Skeletal muscle satellite cell (primary cell): ENCODE measurements around the gene KPRP.

Experiments used
- H3K27me3 ChIP-seq: 2 replicates; pipeline ENCODE4 v1.7.0; 2013; ENCODE audit warnings: low read length; ENCODE audit not compliant: control insufficient read depth, insufficient read depth
- H3K36me3 ChIP-seq: 2 replicates; pipeline ENCODE4 v1.7.0; 2013; ENCODE audit warnings: mild to moderate bottlenecking, control low read depth, low read length; ENCODE audit not compliant: insufficient read depth
- H3K4me1 ChIP-seq: 2 replicates; pipeline ENCODE4 v1.7.0; 2013; ENCODE audit warnings: low read length; ENCODE audit not compliant: control insufficient read depth, insufficient read depth
- H3K4me2 ChIP-seq: 2 replicates; pipeline ENCODE4 v1.7.0; 2013; ENCODE audit warnings: mild to moderate bottlenecking, low read length
- H3K4me3 ChIP-seq: 2 replicates; pipeline ENCODE4 v1.7.0; 2013; ENCODE audit warnings: low read length
- H3K9ac ChIP-seq: 2 replicates; pipeline ENCODE4 v1.7.0; 2013; ENCODE audit warnings: mild to moderate bottlenecking, low read depth, low read length, moderate library complexity
- H3K9me3 ChIP-seq: replicated peaks from 2 replicates; pipeline ENCODE4 v1.7.0; 2013; ENCODE audit warnings: mild to moderate bottlenecking, control low read depth, low read length

The KPRP gene

GRCh38 chr1:152747831-152748230, 10.0 kb upstream of the KPRP start:
- Histone ChIP-seq H3K36me3 (no peaks in the 10 kb centered on the region), H3K9me3 (no peaks in the 10 kb centered on the region), H3K4me1 (peaks cover 8% of the 10 kb centered on the region), H3K4me3 (no peak overlapping the region), H3K4me2 (no peak overlapping the region), H3K9ac (no peak overlapping the region), H3K27me3 (no peaks in the 10 kb centered on the region)

- Histone ChIP-seq H3K4me2 (peak overlapping the region; percentile 55), H3K4me3 (no peak overlapping the region), H3K36me3 (no peaks in the 10 kb centered on the region), H3K9ac (no peak overlapping the region), H3K9me3 (no peaks in the 10 kb centered on the region), H3K4me1 (peaks cover 9% of the 10 kb centered on the region), H3K27me3 (no peaks in the 10 kb centered on the region)
Measured at GRCh38 chr1:152752225-152752624, 5.6 kb upstream of the KPRP start.

- H3K4me3 ChIP-seq = no peak overlapping the region
- H3K4me2 ChIP-seq = no peak overlapping the region
- H3K9me3 ChIP-seq = no peaks in the 10 kb centered on the region
- no peaks in the 10 kb centered on the region for H3K36me3 ChIP-seq
- no peak overlapping the region for H3K9ac ChIP-seq
- H3K4me1 ChIP-seq = peaks cover 9% of the 10 kb centered on the region
- H3K27me3 ChIP-seq = no peaks in the 10 kb centered on the region
Measured at GRCh38 chr1:152753586-152753985, 4.2 kb upstream of the KPRP start.

- Histone ChIP-seq H3K4me3 (no peak overlapping the region), H3K9ac (no peak overlapping the region), H3K9me3 (no peaks in the 10 kb centered on the region), H3K4me1 (peaks cover 9% of the 10 kb centered on the region), H3K36me3 (no peaks in the 10 kb centered on the region), H3K4me2 (no peak overlapping the region), H3K27me3 (no peaks in the 10 kb centered on the region)
Measured at GRCh38 chr1:152756872-152757271, 953 bp upstream of the KPRP start.

GRCh38 chr1:152758636-152759035, 811 bp downstream of the KPRP start:
- H3K4me3 ChIP-seq = no peak overlapping the region
- no peaks in the 10 kb centered on the region for H3K36me3 ChIP-seq
- no peaks in the 10 kb centered on the region for H3K9me3 ChIP-seq
- H3K9ac ChIP-seq = no peak overlapping the region
- no peak overlapping the region for H3K4me2 ChIP-seq
- no peaks in the 10 kb centered on the region for H3K4me1 ChIP-seq
- no peaks in the 10 kb centered on the region for H3K27me3 ChIP-seq

GRCh38 chr1:152759453-152760173, 1.8 kb downstream of the KPRP start:
- Histone ChIP-seq H3K4me3 (no peak overlapping the region), H3K9ac (no peak overlapping the region), H3K36me3 (no peaks in the 10 kb centered on the region), H3K9me3 (no peaks in the 10 kb centered on the region), H3K4me2 (no peak overlapping the region), H3K4me1 (no peaks in the 10 kb centered on the region), H3K27me3 (no peaks in the 10 kb centered on the region)

- no peaks in the 10 kb centered on the region for H3K9me3 ChIP-seq
- H3K27me3 ChIP-seq = no peaks in the 10 kb centered on the region
- no peak overlapping the region for H3K4me2 ChIP-seq
- no peak overlapping the region for H3K4me3 ChIP-seq
- no peaks in the 10 kb centered on the region for H3K4me1 ChIP-seq
- no peak overlapping the region for H3K9ac ChIP-seq
- H3K36me3 ChIP-seq = no peaks in the 10 kb centered on the region
Measured at GRCh38 chr1:152760551-152761190, 2.8 kb downstream of the KPRP start.

- Histone ChIP-seq H3K9ac (no peak overlapping the region), H3K36me3 (no peaks in the 10 kb centered on the region), H3K4me2 (no peak overlapping the region), H3K4me3 (no peak overlapping the region), H3K4me1 (no peaks in the 10 kb centered on the region), H3K9me3 (no peaks in the 10 kb centered on the region), H3K27me3 (no peaks in the 10 kb centered on the region)
Measured at GRCh38 chr1:152761609-152762213, 3.9 kb downstream of the KPRP start.

- Histone ChIP-seq H3K4me3 (no peak overlapping the region), H3K4me1 (no peaks in the 10 kb centered on the region), H3K36me3 (no peaks in the 10 kb centered on the region), H3K9ac (no peak overlapping the region), H3K9me3 (no peaks in the 10 kb centered on the region), H3K27me3 (no peaks in the 10 kb centered on the region), H3K4me2 (no peak overlapping the region)
Measured at GRCh38 chr1:152768847-152769533, 11.2 kb downstream of the KPRP start.

GRCh38 chr1:152770411-152770810, 12.6 kb downstream of the KPRP start:
- H3K4me1 ChIP-seq = no peaks in the 10 kb centered on the region

GRCh38 chr1:152774875-152775274, 17.1 kb downstream of the KPRP start, which contains the start of gene LCE1F:
Gene LCE1F (plus strand): TSS chr1:152775140. CDS start chr1:152776372, 1,232 bp downstream.
- Histone ChIP-seq H3K9ac (no peak within 1 kb of the TSS), H3K4me3 (no peak within 1 kb of the TSS), H3K36me3 (no peaks in the 10 kb centered on the region)

More at GRCh38 chr1:152770411-152770810, 12.6 kb downstream of the KPRP start:
- H3K36me3 ChIP-seq = no peaks in the 10 kb centered on the region
- H3K9me3 ChIP-seq = no peaks in the 10 kb centered on the region
- H3K27me3 ChIP-seq = no peaks in the 10 kb centered on the region
- no peak overlapping the region for H3K4me2 ChIP-seq
- H3K9ac ChIP-seq = no peak overlapping the region
- H3K4me3 ChIP-seq = no peak overlapping the region

More at GRCh38 chr1:152774875-152775274, 17.1 kb downstream of the KPRP start, which contains the start of gene LCE1F:
- Histone ChIP-seq H3K4me2 (no peak within 1 kb of the TSS), H3K27me3 (peaks cover 2% of the 10 kb centered on the region), H3K4me1 (no peaks in the 10 kb centered on the region), H3K9me3 (no peaks in the 10 kb centered on the region)
